GM21515 (cell line): ENCODE measurements around the gene BIRC7.

Experiments used
- ATAC-seq: cut with Tn5 transposase; IDR thresholded peaks from one replicate; pipeline ENCODE4 v1.9.1; 2021; ENCODE audit not compliant: unreplicated experiment

The BIRC7 gene

DNA sequence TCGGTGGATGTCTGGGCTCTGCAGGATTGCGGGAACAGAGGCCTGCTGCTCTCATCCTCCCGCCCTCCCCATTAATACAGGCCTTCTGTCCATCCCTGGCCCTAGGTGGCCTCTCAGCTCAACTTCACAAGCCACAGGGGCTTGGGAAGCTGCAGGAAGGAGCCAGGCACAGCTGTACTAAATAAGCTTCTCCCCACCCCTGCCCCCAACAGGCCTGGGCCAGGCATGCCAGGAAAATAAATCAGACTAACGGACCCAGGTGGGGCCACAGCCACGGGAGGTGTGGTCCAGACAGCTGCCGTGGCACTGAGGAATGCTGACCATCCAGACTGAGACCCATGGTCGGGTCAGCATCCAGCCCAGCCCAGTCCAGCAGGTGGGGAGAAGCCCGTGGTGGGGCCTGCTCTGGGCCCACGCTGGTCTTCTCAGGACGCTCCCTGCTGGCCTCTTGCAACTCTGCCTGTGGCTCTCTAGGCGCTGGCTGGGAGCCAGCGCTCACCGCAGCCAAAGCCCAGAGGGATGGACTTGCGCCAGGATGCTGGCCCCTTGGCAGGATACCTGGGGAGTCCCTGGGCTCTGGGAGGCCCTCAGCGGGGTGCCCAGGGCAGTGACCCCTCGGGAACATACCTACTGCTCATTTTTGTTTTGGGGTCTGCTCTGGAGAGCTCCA lies 11.2 kb upstream of the BIRC7 start:
- ATAC-seq = no peak

DNA sequence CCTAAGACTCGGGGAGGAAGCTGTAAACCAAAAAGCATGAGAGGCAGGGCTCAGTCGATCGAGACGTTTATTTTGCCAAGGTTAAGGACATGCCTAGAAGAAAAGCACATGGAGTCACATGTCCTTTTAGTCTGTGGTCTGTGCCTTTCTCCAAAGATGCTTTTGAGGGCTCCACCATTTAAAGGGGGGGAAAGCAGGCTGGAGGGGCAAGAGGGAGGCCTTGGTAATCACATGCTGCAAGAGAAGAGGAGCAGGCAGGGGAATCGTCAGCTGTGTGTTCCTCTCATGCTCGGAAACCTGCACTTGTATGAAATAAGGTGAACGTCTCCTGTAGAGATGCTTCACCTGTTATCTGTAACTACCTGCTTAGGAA lies 10.6 kb upstream of the BIRC7 start:
- ATAC-seq = no peak

DNA sequence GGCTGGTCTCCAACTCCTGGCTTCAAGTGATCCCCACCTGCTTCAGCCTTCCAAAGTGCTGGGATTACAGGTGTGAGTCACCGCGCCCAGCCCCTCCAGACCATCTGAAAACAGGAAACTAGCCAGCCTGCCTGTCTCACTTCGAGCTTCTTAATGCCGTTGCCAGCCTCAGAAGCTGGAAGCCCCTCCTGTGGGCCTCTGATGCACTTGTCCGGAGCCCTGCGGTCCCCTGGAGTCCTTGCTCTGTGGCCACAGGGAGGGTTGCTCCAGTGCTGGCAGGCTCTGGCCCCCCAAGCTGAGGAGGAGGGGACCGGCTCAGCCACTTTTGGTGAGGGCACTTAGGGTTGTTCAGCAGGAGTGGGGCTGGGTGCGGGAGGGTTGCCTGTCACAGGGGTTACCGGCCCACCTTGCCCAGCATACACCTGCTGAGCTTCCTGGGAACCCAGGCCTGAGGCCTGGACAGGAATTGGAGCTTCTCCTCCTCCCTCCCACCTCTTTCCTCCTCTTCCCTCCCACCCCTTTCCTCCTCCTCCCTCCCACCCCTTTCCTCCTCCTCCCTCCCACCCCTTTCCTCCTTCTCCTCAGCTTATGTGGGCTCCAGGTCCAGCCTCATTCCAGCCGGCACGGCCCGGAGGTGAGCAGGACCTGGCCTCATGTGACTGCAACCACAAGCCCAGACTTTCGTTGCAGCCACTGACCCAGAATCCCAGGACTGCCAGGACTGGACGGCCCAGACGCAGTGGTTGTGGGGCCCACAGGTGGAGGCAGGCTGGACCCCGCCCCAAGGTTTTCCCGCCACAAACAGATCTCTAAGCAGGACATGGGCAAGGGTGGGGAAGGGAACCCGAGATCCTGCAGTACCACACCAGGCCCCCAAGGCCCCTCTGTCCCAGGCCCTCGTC lies 9.4 kb upstream of the BIRC7 start:
- no peak for ATAC-seq

- no peak for ATAC-seq
These were observed 8.4 kb upstream of the BIRC7 start for GRCh38 chr20:63227260-63227659.

DNA sequence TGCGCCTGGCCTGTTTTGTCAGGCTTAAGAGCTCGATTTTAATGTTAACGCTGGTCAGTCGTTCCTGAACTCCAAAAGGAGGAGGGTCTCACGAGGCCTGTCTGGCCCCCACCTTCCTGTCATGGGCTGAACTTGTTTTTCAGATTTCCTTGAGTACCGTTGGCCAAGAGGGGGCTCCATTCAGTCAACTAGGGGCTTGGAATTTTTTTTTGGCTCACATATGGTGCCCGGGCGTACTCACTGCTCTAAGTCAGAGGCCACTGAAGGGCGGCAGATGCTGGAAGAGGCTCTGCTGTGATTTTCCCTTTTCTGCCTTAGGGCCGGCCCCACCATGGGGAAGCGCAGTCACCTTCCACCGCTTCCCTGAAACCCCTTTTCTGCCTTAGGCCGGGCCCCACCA lies 6.9 kb upstream of the BIRC7 start:
- ATAC-seq = no peak

GRCh38 chr20:63230800-63231268 lies 4.9 kb upstream of the BIRC7 start:
- no peak for ATAC-seq

DNA sequence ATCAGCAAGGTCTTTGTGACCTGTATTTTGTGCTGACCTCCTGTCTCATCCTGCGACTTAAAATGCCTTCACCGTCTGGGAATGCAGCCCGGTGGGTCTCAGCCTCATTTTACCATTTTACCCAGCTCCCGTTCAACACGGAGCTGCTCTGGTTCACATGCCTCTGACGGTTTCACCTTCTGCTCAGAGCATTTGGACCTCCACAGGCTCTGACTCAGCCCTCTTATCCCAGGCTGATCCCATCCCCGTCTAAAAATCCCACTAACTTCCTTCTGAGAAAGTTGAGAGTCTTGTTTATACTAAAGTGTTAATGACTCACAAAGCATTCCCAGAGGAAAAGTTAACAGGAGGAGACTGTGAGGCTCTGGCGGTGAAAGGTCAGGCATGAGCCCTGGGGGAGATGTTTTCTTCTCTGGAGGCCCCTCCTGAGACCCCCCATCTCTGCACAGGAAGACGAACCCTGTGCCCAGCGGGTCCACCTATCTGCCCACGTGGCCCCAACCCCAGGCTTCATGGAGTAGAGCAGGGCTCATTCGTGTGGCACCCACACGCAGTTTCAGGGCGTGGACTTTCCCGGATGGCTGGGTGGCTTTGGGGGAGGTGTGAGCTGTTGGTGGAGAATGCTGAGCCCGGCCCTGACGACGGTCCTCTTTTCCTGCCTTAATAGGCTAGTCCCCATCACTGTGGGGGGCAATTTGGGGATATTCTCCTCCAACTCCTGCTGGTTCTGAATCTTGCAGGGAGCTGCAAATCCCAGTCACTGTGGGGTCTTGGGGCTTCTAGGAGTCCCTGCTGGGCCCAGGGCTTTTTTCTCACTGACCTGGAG lies 3.3 kb upstream of the BIRC7 start:
- no peak for ATAC-seq

- no peak for ATAC-seq
These were observed 2.7 kb upstream of the BIRC7 start for GRCh38 chr20:63233061-63233344.

DNA sequence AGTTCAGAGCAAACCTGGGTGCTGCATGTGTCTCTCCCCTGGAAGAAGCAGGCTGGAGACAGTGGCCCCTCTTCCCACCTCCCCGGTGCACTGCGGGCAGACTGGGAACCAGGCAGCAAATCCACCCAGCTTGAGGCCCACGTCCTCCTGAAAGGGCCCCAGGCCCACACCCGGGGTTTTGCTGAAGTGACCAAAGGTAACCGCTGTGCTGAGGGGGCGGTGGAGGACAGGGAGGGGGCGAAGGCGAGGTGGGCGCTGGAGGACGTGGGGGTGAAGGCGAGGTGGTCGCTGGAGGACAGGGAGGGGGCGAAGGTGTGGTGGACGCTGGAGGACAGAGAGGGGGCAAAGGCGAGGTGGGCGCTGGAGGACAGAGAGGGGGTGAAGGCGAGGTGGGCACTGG lies 1.8 kb upstream of the BIRC7 start:
- ATAC-seq = no peak

GRCh38 chr20:63234693-63235398 lies 859 bp upstream of the BIRC7 start:
- ATAC-seq = no peak

DNA sequence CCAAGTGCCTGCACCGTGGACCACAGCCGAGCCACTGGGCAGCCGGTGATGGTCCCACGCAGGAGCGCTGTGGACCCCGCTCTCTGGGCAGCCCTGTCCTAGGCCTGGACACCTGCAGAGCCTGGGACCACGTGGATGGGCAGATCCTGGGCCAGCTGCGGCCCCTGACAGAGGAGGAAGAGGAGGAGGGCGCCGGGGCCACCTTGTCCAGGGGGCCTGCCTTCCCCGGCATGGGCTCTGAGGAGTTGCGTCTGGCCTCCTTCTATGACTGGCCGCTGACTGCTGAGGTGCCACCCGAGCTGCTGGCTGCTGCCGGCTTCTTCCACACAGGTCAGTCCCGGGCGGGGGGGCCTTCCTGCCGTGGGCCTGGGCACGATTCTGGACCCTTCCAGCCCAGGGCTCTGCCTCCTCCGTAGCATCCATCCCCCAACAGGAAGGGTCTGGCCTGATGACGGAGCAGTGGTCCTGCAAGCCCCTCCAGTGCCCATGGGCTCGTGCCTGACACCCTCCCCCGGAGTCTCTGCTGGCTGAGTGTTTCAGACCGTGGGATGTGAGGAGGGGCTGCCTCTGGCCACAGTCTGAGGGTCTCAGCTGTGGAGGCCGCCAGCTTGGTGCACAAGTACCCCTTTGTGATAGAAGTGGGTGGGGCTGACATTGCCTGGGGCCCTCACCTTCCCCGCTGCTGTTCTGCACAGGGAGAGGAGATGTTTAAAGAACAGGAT lies 572 bp downstream of the BIRC7 start:
- ATAC-seq = no peak

DNA sequence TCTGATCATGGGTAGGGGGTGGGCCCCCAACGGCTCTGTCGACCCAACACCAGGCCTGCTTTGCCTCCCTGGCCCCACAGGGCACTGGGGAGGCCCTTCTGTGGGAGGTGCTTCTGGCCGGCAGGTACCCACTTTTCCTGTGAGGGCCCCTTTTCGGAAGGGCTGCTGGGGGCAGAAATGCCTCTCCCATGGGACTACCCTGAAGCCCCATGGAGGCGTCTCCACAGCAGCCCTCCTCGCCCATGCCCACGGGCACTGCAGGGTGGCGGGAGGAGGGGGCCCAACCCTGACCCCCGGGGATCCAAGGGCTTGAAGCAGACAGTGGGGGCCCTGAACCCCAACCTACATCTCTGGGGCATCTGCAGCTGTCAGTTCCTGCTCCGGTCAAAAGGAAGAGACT lies 2.3 kb downstream of the BIRC7 start:
- ATAC-seq = no peak

- no peak for ATAC-seq
These were observed 2.9 kb downstream of the BIRC7 start for GRCh38 chr20:63238514-63239125.

GRCh38 chr20:63239431-63239830 lies 3.7 kb downstream of the BIRC7 start:
- no peak for ATAC-seq

DNA sequence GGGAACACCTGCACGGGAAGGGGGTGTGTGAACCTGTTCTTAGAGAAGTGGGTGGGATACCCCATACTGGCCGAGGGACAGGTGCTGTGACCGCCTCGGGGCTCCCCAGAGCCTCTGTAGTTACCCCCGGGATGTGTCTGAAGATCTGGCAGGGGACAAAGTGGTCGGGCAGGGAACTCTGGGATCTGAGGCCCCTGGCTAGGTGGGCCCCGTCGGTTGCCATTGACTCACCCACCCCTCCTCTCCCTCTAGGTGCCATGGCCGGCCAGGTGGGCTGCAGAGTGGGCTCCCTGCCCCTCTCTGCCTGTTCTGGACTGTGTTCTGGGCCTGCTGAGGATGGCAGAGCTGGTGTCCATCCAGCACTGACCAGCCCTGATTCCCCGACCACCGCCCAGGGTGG lies 4.3 kb downstream of the BIRC7 start:
- ATAC-seq = no peak

- ATAC-seq = no peak
These were observed 5.6 kb downstream of the BIRC7 start for GRCh38 chr20:63241272-63241671.

- ATAC-seq = no peak
These were observed 7.0 kb downstream of the BIRC7 start for GRCh38 chr20:63242736-63243135.

GRCh38 chr20:63243604-63244247 lies 8.0 kb downstream of the BIRC7 start:
- ATAC-seq = no peak

- ATAC-seq = no peak
These were observed 8.8 kb downstream of the BIRC7 start for GRCh38 chr20:63244468-63244867.
